ENCODE measurements around the gene TMEM63A. TPM values are rescaled to one million over a fixed set of nuclear protein-coding genes. Genes with fewer than 3 reads are reported as not detected.

The TMEM63A gene
- total and polyA plus RNA-seq, 11 donors: 13.7 to 42.7 (median 25.3) TPM

Small RNA genes within 50 kb of the gene (microRNA-seq; reads per million reads assigned to microRNA genes)
- gene MIR6741: 0 to 0.90 (median 0.31) reads per million in 4 donors

Other genes with a start within 250 kb of the TMEM63A start
- 100 to 1,000 TPM in 4 of 9 donors, 10 to 100 TPM in 5; 54.3 to 183 (median 97.6) TPM for gene ENAH, start 229.3 kb downstream of the TMEM63A start, total RNA-seq
- gene ENAH, start 229.3 kb downstream of the TMEM63A start, polyA plus RNA-seq: 10 to 100 TPM; 17.0 to 41.5 TPM
- gene SRP9, start 104.6 kb downstream of the TMEM63A start, total RNA-seq: 100 to 1,000 TPM; 151 to 187 (median 171) TPM
- gene SRP9, start 104.6 kb downstream of the TMEM63A start, polyA plus RNA-seq: 100 to 1,000 TPM; 147 to 211 TPM
- 10 to 100 TPM; 29.0 to 96.8 (median 47.0) TPM for gene EPHX1, start 72.3 kb downstream of the TMEM63A start, total RNA-seq
- 10 to 100 TPM; 22.2 to 36.1 TPM for gene EPHX1, start 72.3 kb downstream of the TMEM63A start, polyA plus RNA-seq
- under 1 TPM in 4 of 9 donors, not detected in 5; 0.19 to 0.77 (median 0.30) TPM for gene LEFTY1, start 6.8 kb upstream of the TMEM63A start, total RNA-seq
- gene LEFTY1, start 6.8 kb upstream of the TMEM63A start, polyA plus RNA-seq: under 1 TPM in 1 of 2 donors, not detected in 1; 0.65 TPM
- gene PYCR2, start 41.9 kb upstream of the TMEM63A start, total RNA-seq: 10 to 100 TPM; 53.6 to 82.4 (median 65.1) TPM
- 10 to 100 TPM; 62.0 to 89.0 TPM for gene PYCR2, start 41.9 kb upstream of the TMEM63A start, polyA plus RNA-seq
- gene LEFTY2, start 58.8 kb upstream of the TMEM63A start, total RNA-seq: 1 to 10 TPM in 1 of 9 donors, under 1 TPM in 7, not detected in 1; 0.14 to 1.8 (median 0.51) TPM
- gene LEFTY2, start 58.8 kb upstream of the TMEM63A start, polyA plus RNA-seq: under 1 TPM; 0.11 to 0.22 TPM
- gene SDE2, start 117.0 kb upstream of the TMEM63A start, total RNA-seq: 10 to 100 TPM in 8 of 9 donors, 1 to 10 TPM in 1; 9.3 to 16.4 (median 12.6) TPM
- 10 to 100 TPM in 1 of 2 donors, 1 to 10 TPM in 1; 3.7 to 12.8 TPM for gene SDE2, start 117.0 kb upstream of the TMEM63A start, polyA plus RNA-seq
- gene H3-3A, start 180.3 kb upstream of the TMEM63A start, total RNA-seq: 100 to 1,000 TPM; 241 to 386 (median 298) TPM
- 100 to 1,000 TPM; 412 to 471 TPM for gene H3-3A, start 180.3 kb upstream of the TMEM63A start, polyA plus RNA-seq

Data from heart left ventricle (tissue), 11 donors.